ENCODE measurements around the gene ZXDB.

ZXDB gene

DNA sequence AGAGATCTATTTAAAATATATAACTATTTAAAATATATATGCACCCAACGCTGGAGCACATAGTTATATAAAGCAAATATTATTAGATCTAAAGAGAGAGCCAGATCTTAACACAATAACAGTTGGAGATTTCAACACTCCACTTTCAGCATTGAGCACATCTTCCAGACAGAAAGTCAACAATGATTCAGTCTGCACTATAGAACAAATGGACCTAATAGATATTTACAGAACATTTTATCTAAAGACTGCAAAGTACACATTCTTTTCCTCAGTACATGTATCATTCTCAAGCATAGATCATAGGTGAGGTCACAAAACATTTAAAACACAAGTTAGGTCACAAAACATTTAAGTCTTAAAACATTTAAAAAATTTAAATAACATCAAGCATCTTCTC, 51.9 kb downstream of the ZXDB start:
- Histone ChIP-seq H3K4me3 (replicated peaks; ENCODE audit: insufficient read depth, low read length) (no peak overlapping the region), H3K27me3 (ENCODE audit: insufficient read depth, poor library complexity, severe bottlenecking) (no peaks in the 10 kb centered on the region), H3K27ac (replicated peaks) (no peak overlapping the region)
- no peak for DNase-seq (ENCODE audit: low read depth in 1 of 2, low spot score in 1 of 2)
- TF ChIP-seq, protein P1, sequence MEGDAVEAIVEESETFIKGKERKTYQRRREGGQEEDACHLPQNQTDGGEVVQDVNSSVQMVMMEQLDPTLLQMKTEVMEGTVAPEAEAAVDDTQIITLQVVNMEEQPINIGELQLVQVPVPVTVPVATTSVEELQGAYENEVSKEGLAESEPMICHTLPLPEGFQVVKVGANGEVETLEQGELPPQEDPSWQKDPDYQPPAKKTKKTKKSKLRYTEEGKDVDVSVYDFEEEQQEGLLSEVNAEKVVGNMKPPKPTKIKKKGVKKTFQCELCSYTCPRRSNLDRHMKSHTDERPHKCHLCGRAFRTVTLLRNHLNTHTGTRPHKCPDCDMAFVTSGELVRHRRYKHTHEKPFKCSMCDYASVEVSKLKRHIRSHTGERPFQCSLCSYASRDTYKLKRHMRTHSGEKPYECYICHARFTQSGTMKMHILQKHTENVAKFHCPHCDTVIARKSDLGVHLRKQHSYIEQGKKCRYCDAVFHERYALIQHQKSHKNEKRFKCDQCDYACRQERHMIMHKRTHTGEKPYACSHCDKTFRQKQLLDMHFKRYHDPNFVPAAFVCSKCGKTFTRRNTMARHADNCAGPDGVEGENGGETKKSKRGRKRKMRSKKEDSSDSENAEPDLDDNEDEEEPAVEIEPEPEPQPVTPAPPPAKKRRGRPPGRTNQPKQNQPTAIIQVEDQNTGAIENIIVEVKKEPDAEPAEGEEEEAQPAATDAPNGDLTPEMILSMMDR (IDR thresholded peaks at IDR 0.05; ENCODE audit: insufficient read depth, low read length): no peak
- TF ChIP-seq SPI1 (IDR thresholded peaks at IDR 0.05; ENCODE audit: borderline replicate concordance, low read depth) (no peak), GABPA (IDR thresholded peaks at IDR 0.05; ENCODE audit: low read depth) (no peak), POLR2AphosphoS5 (IDR thresholded peaks at IDR 0.05; ENCODE audit: low read depth) (no peak)
- TF ChIP-seq, protein P2, sequence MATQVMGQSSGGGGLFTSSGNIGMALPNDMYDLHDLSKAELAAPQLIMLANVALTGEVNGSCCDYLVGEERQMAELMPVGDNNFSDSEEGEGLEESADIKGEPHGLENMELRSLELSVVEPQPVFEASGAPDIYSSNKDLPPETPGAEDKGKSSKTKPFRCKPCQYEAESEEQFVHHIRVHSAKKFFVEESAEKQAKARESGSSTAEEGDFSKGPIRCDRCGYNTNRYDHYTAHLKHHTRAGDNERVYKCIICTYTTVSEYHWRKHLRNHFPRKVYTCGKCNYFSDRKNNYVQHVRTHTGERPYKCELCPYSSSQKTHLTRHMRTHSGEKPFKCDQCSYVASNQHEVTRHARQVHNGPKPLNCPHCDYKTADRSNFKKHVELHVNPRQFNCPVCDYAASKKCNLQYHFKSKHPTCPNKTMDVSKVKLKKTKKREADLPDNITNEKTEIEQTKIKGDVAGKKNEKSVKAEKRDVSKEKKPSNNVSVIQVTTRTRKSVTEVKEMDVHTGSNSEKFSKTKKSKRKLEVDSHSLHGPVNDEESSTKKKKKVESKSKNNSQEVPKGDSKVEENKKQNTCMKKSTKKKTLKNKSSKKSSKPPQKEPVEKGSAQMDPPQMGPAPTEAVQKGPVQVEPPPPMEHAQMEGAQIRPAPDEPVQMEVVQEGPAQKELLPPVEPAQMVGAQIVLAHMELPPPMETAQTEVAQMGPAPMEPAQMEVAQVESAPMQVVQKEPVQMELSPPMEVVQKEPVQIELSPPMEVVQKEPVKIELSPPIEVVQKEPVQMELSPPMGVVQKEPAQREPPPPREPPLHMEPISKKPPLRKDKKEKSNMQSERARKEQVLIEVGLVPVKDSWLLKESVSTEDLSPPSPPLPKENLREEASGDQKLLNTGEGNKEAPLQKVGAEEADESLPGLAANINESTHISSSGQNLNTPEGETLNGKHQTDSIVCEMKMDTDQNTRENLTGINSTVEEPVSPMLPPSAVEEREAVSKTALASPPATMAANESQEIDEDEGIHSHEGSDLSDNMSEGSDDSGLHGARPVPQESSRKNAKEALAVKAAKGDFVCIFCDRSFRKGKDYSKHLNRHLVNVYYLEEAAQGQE (IDR thresholded peaks at IDR 0.05; ENCODE audit: insufficient replicate concordance, low read depth): no peak

DNA sequence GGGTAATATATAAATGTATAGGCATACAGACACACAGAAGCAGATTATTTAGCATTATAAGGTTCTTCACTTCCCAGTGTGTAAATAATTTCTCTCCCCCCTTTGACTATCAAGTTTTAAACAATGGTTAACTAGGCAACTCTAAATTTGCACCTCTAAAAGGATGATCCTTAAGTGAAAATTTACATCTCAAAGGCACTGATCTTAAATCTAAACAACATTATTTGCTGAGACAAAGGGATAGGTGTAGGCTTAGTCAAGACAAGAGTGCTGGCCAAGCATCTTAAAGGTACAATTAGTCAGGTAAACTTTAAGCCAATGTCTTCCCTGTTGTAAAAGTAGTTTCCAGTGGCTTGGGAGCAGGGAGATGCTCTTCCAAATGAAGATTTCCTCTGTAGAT, 55.2 kb downstream of the ZXDB start:
- Histone ChIP-seq H3K27ac (replicated peaks) (no peak overlapping the region), H3K4me3 (replicated peaks; ENCODE audit: insufficient read depth, low read length) (no peak overlapping the region), H3K27me3 (ENCODE audit: insufficient read depth, poor library complexity, severe bottlenecking) (no peaks in the 10 kb centered on the region)
- no peak for DNase-seq (ENCODE audit: low read depth in 1 of 2, low spot score in 1 of 2)
- TF ChIP-seq, protein P2 (IDR thresholded peaks at IDR 0.05; ENCODE audit: insufficient replicate concordance, low read depth): no peak
- no peak for TF ChIP-seq POLR2AphosphoS5 (IDR thresholded peaks at IDR 0.05; ENCODE audit: low read depth)
- TF ChIP-seq, protein P1 (IDR thresholded peaks at IDR 0.05; ENCODE audit: insufficient read depth, low read length): no peak
- no peak for TF ChIP-seq GABPA (IDR thresholded peaks at IDR 0.05; ENCODE audit: low read depth)
- no peak for TF ChIP-seq SPI1 (IDR thresholded peaks at IDR 0.05; ENCODE audit: borderline replicate concordance, low read depth)
